WTC11 (cell line): ENCODE results near the gene ZNF174.

ENCODE experiments used
- GABPB1 ChIP-seq: sonication (generic); formaldehyde crosslinking; IDR thresholded peaks from 2 replicates; pipeline ENCODE4 v1.8.1; 2023; ENCODE audit warnings: mild to moderate bottlenecking, missing genetic modification reagents
- PRRX2 ChIP-seq: fragments of 250-450 bp; sonication (Bioruptor Pico); IDR thresholded peaks from 2 replicates; pipeline ENCODE4 v1.8.0; 2021; ENCODE audit warnings: mild to moderate bottlenecking
- RELA ChIP-seq: sonication (generic); formaldehyde crosslinking; IDR thresholded peaks from 2 replicates; pipeline ENCODE4 v1.8.1; 2022; ENCODE audit warnings: missing genetic modification reagents, mild to moderate bottlenecking, borderline replicate concordance
- TEAD4 ChIP-seq: sonication (generic); formaldehyde crosslinking; IDR thresholded peaks from 2 replicates; pipeline ENCODE4 v1.8.0; 2022; ENCODE audit warnings: mild to moderate bottlenecking, missing genetic modification reagents
- ZNF263 ChIP-seq: sonication (generic); formaldehyde crosslinking; IDR thresholded peaks from 2 replicates; pipeline ENCODE4 v1.8.1; 2022; ENCODE audit warnings: low read depth, mild to moderate bottlenecking, moderate library complexity, missing genetic modification reagents
- ZNF396 ChIP-seq: fragments of 250-450 bp; sonication (Bioruptor Pico); IDR thresholded peaks from 2 replicates; pipeline ENCODE4 v1.8.0; 2021; ENCODE audit warnings: mild to moderate bottlenecking, moderate library complexity, borderline replicate concordance
- TF ChIP-seq, protein P1 (sequence below): fragments of 200-600 bp; IDR thresholded peaks from 2 replicates; pipeline ENCODE4 v1.8.0; 2022; ENCODE audit warnings: antibody characterized with exemption
- TF ChIP-seq, protein P2 (sequence below): sonication (generic); formaldehyde crosslinking; IDR thresholded peaks from 2 replicates; pipeline ENCODE4 v1.8.0; 2022; ENCODE audit warnings: mild to moderate bottlenecking, missing genetic modification reagents

DNA sequence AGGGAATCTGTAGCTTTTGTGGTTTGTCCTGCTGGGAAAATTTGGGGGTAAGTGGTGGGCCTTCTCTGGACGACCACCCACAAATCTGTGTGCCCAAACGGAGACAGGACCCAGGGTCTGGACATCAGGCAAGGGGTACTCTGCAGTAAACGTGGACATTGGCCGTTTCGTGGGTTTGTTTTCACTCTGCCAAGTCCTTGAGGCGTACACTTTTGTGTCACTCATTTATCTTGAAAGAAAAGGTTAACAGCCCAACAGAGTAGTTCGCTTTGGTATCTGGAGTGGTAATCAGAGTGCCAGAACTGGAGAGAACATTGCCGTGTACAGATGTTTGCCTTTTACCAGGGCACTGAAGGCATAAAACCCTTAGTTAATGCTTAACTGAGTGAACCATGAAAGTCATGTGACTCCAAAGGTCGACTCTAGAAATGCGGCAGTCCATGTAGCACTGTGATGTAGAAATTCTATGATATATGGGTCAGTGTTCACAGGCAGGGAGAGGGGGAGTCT lies 57.9 kb downstream of the ZNF174 start:
- TF ChIP-seq ZNF396 (CRISPR knock-in tag) (no peak), GABPB1 (no peak), TEAD4 (no peak), RELA (CRISPR knock-in tag) (no peak), PRRX2 (CRISPR knock-in tag) (no peak), ZNF263 (CRISPR knock-in tag) (no peak)
- TF ChIP-seq, protein P1, sequence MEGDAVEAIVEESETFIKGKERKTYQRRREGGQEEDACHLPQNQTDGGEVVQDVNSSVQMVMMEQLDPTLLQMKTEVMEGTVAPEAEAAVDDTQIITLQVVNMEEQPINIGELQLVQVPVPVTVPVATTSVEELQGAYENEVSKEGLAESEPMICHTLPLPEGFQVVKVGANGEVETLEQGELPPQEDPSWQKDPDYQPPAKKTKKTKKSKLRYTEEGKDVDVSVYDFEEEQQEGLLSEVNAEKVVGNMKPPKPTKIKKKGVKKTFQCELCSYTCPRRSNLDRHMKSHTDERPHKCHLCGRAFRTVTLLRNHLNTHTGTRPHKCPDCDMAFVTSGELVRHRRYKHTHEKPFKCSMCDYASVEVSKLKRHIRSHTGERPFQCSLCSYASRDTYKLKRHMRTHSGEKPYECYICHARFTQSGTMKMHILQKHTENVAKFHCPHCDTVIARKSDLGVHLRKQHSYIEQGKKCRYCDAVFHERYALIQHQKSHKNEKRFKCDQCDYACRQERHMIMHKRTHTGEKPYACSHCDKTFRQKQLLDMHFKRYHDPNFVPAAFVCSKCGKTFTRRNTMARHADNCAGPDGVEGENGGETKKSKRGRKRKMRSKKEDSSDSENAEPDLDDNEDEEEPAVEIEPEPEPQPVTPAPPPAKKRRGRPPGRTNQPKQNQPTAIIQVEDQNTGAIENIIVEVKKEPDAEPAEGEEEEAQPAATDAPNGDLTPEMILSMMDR: no peak
- TF ChIP-seq, protein P2, sequence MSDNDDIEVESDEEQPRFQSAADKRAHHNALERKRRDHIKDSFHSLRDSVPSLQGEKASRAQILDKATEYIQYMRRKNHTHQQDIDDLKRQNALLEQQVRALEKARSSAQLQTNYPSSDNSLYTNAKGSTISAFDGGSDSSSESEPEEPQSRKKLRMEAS (CRISPR knock-in tag): no peak
